Kidney capillary endothelial cell (primary cell): ENCODE results near the gene FBXL22.
A peak's percentile ranks its signal among the peaks of the same experiment; 100 is the strongest.

Experiments used
- DNase-seq: peaks from one replicate; pipeline ENCODE4 v3.0.0-alpha.2; 2018; ENCODE audit warnings: low spot score

FBXL22 gene

GRCh38 chr15:63597038-63597790 is at the start of gene FBXL22:
TSS of gene FBXL22 (plus strand) at chr15:63597387. CDS start at chr15:63597393, 6 bp downstream.
- no peak for DNase-seq

- DNase-seq, result no peak
Observed at GRCh38 chr15:63551400-63551799, 45.8 kb upstream of the FBXL22 start.

DNA sequence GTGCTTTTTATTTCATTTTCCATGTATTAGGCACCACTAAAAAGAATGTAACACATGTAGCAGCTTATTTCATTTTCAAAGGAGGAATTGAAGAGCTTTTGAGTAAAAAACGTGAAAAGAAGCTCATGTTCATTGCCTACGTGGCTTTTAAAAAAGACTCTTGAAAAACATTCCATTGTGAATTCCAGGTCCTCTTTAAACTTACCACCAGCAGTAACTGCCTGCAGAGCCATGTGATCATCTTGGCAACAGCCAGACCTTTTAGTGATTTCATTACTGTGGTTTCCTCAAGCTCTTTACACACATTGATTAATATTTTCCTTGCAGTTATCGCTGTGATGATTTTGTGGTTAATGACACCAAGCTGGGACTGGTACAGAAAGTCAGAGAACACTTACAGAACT is 43.8 kb upstream of the FBXL22 start:
- no peak for DNase-seq

GRCh38 chr15:63554337-63554927 is 42.8 kb upstream of the FBXL22 start:
- no peak for DNase-seq

- no peak for DNase-seq
Observed at GRCh38 chr15:63555507-63555906, 41.7 kb upstream of the FBXL22 start.

- no peak for DNase-seq
Observed at GRCh38 chr15:63556246-63556645, 40.9 kb upstream of the FBXL22 start.

DNA sequence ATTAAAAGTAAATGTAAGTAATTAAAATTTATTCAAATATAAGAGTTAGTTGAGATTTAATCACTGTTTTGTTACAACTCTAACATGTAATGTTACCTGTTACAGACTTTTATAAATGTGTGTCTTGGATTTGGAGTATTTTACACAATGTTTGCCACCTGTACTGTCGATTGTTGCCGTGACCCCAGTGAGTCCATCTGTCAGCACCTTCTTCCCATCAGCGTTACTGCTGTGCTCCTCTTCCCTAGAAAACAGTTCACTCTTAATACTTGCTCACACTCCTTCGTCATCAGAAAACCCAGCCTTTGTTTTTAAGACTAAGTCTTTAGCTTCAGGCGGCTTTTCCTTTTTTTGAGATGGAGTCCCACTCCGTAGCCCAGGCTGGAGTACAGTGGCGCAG is 40.5 kb upstream of the FBXL22 start:
- no peak for DNase-seq

- DNase-seq, result no peak
Observed at GRCh38 chr15:63559753-63560152, 37.4 kb upstream of the FBXL22 start.

GRCh38 chr15:63560741-63561448 is 36.3 kb upstream of the FBXL22 start:
- no peak for DNase-seq

DNA sequence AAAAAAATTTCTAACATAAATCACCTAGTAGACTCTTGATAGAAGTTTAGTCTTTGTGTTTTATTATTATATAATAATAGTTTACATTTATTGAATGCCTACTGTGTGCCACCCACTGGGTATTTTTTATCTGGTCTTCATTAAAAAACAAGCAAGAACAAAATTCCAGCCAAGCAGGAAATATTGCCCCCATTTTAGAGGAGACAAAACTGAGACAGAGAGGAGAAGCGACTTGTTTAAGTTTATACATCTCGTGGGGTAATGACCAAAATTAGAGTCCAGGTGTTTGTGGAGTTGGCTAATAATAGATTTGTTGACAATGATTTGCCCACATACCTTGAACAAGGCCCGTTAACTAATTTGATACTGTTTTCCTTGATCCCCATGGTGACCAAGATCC is 33.1 kb upstream of the FBXL22 start:
- DNase-seq, result no peak

GRCh38 chr15:63565536-63566186 is 31.5 kb upstream of the FBXL22 start:
- DNase-seq, result no peak

- DNase-seq, result no peak
Observed at GRCh38 chr15:63572749-63573464, 24.3 kb upstream of the FBXL22 start.

DNA sequence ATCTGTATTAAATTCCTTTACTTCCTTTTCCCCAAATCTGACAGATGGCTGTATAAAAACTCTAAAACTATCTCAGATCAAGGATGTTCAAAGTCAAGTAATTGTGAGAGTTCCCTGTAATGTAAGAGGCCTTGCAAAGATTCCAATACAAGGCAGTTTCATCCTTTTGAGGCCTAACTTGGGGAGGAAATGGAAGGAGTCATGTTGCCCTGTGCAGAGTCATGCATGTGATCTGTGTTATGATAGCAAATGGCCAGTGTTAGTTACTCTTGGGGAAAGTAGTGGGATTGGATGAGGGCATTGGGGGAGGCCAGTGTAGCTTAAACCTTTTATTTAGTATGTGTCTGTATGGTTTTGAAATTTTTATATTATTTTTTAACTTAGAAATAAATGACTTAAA is 23.7 kb upstream of the FBXL22 start:
- DNase-seq, result peak; percentile 18

DNA sequence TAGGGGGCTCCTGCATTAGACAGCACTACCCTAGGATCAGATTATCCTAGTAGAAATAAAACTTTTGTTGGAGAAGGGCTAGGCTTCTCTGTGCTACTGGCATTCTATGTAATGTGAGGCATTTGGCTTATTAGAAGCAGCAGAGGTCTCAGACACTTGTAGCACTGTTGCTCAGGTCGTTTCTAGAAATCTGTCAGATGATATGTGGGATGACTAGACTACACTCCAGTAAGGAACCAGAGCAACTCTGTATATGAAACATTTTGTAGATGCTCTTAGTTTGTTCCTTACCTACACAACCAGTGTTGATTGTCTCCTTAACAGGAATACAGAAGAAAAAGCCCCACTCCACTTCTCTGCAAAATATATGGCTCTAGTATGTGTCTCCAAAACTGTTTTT is 21.9 kb upstream of the FBXL22 start:
- DNase-seq, result no peak

GRCh38 chr15:63576441-63576840 is 20.7 kb upstream of the FBXL22 start:
- DNase-seq, result no peak

DNA sequence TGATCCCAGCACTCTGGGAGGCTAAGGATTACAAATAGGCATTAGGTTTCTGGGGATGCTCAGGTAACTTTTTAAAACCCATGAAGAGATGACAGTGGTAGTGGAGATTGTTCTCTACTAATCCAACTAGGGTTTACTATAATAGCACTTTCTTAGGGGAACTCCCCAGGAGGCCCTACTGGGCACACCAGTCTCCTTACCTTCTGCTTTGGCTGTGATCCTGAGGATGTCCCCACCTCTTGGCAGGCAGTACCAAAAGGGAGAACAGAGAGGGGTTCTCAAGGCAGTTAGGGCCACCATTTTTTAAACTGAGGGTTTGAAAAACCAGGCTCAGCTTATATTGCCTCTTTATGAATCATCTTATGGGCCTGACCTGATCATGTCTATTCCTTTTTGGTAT is 15.0 kb upstream of the FBXL22 start:
- no peak for DNase-seq

- DNase-seq, result no peak
Observed at GRCh38 chr15:63582718-63583426, 14.3 kb upstream of the FBXL22 start.

DNA sequence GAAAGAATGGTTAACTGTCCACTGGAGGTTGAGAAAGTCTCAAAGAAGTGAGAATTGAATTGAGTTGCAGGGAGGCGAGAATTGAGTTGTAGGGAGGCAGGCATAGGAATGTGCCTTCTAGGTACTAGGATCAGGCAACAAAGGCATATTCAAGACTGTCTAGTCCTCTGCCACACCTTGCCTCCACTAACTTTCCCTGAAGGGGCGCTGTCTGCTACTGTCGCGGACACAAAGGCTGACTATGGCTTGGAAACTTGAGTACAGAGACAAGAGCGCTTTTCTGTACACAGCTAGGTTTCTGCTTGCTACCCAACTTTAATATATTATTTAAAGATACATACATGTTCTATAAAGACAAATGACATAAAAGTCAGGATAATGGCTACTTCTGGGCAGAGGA is 10.4 kb upstream of the FBXL22 start:
- no peak for DNase-seq

GRCh38 chr15:63587527-63587926 is 9.7 kb upstream of the FBXL22 start:
- no peak for DNase-seq

DNA sequence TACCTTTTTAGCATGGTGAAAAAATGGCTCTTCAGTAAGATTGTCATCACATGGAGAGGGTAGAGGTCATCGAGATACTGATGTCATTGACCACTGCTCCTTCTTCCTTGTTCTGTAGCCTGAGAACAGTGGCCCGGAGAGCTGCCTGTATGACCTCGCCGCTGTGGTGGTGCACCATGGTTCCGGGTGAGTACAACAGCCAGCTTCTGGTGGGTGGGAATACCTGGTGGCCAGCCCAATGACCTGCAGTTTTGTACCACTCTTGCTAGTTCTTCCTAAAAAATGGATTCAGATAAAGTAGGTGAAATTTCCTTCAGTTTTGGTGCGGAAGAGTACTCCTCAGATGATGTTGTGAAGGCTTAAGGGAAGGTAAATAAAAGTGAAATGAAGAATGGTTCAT is 8.4 kb upstream of the FBXL22 start:
- DNase-seq, result no peak
